DMS53 treated with DMSO at 0.1 percent for 48 hours (cell line): Measurements from ENCODE around the gene PITPNB.

Source experiments
- DNase-seq: peaks from one replicate; lab custom pipeline; 2025; ENCODE audit not compliant: unreplicated experiment; lab: John Stamatoyannopoulos, UW

The PITPNB gene

GRCh38 chr22:27834364-27835185 lies 84.5 kb downstream of the PITPNB start:
- DNase-seq = no peak

DNA sequence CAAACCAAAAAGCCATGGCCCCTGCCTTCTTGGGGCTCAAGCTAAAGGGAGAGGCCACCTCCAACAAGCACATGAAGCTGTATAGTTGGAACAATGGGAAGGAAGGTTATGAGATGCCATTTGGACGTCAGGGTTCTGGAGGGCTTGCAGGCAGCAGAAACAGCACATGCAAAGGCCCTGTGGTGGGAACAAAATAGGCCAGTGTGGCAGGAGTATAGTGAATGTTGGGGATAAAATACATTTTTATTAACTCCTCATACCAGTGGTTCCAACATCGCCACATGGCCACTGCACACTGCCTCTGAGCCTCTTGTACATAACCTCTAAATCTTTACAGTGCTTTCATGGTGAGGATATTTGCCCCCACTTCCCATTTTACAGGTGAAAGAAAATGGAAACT lies 85.3 kb downstream of the PITPNB start:
- no peak for DNase-seq

GRCh38 chr22:27832606-27833005 lies 86.5 kb downstream of the PITPNB start:
- no peak for DNase-seq

- DNase-seq = no peak
Observed at GRCh38 chr22:27829620-27830019, 89.4 kb downstream of the PITPNB start.

DNA sequence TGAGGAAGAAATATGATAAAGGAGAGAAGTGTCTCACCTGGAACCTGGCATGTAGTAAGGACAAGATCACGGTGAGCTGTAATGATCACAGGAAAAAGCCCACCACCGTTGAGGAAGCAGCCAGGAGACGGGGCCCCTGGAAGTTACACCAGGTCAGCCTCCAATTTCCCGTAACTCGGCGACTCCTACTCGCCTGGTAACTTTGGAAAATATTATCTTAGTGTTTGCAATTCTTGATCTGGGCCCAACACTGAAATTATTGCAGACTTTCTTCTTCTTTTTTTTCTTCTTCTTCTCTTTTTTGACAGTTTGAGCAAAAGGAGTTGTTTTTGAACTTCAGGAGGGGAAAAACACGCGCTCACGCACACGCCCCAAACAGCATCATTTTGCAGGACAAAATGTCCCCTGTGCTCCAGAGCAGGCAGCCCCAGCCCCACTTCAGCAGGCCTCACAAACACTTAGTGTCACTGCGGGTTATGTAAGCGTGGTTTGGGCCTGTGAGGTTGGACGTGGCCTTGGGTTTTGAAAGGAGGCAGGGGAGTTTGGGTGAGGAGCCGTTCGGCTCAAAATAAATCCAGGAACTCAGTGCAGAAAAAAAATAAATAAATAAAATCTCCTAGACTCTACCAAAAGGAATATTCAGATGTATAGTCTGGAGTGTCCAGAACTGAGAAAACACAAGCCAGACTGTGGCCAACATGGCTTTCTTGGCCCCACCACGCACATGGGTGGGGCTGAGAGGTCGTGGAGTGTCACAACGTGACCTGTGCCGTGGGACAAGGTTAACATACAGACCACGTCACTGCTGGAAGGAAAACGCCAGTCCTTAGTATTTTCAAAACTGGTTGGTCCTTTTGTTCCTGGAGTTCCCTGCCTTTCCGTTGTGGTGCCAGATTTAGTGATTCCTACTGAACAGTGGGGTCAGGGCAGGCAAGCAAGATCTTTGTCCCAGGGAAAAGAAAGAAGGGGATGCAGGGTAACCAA lies 91.2 kb downstream of the PITPNB start:
- DNase-seq = no peak

DNA sequence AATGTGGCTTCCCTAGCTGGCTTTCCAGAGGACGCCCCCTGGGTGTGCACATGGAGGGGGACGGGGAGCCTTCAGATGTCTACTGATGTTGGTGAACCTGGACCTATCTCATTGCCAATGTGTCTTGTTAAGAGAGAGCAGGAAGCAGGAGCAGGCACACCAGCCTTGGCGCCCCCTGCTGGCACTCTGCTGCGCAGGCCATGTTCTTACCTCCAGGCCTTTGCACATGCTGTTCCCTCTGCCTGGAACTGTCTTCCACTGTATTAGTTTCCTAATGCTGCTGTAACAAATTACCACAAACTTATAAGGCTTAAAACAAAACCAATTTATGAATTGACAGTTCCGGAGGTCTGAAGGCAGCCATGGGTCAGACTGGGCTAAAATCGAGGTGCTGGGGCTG lies 93.9 kb downstream of the PITPNB start:
- no peak for DNase-seq

DNA sequence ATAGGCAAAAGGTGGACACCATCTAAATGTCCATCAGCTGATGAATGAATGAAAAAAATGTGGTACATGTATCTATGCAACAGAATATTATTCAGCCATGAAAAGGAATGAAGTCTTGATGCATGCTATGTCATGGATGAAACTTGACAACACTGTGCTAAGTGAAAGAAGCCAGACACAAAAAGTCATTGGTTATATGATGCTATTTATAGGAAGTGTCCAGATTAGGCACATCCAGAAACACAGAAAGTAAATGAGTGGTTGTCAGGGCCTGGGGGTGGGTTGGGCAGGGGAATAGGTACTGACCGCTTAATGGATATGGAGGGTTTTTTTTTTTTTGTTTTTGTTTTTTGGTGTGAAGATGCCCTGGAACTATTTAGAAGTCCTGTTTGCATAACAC lies 95.8 kb downstream of the PITPNB start:
- DNase-seq = no peak

DNA sequence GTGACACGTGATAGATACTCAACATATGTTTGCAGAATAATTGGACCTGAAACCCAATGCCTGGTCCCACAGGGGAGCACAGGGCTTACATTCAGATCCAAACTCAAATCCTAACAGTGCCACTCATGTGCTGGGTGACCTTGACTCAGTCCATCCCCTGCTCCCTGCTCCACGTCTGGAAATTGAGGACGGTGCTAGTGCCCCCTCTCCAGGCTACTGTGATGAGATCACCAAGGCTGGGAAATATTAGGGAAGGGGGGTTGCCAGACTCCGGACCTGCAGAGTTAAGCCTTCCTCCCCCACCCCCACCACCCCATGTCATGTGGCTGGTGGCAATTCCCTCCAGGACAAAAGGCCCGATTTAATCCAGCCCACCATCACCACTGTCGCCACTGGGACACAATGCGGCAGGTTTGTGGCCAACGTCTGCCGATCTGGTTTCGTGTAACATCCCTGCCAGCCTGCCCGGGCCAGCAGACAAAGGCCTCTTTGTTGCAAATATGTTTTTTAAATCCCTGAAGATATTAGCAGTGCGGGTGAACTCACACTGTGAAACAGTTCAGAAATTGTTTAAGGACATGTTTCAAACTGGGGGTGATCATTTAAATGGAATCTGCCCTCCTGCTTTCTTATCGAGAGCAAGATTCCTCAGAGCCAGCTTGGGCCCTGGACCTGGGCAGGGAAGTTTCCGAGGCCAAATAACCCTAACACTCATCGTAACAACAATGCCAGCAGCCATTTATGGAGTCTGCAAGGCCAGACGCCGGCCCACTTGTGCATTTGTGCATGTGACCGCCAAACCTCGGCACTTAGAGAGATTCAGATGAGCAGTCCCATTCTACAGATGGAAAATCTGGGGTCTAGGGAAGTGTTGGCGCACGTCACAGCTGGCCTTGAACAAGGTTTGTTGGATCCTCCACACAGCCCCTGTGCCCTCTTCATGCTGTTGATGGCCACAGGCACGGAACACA lies 97.9 kb downstream of the PITPNB start:
- DNase-seq = no peak

DNA sequence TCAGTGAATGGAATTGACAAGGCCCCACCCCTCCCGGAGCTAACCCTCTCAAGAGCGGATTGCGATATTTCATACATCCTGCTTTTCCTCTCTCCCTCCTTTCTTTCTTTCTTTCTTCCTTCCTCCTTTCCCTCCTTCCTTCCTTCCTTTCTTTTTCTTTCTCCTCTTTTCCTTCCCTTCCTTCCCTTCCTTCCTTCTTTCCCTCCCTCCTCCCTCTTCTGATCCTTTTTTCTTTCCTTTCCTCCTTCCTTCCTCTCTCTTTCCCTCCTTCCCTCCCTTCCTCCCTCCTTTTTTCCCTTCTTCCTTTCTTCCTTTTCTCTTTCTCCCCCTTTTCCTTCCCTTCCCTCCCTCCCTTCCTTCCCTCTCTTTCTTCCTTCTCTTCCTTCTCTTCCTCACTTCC lies 102.5 kb downstream of the PITPNB start:
- DNase-seq = no peak

- no peak for DNase-seq
Observed at GRCh38 chr22:27815826-27816530, 103.1 kb downstream of the PITPNB start.

GRCh38 chr22:27814993-27815392 lies 104.1 kb downstream of the PITPNB start:
- no peak for DNase-seq

GRCh38 chr22:27811778-27812177 lies 107.3 kb downstream of the PITPNB start:
- no peak for DNase-seq

DNA sequence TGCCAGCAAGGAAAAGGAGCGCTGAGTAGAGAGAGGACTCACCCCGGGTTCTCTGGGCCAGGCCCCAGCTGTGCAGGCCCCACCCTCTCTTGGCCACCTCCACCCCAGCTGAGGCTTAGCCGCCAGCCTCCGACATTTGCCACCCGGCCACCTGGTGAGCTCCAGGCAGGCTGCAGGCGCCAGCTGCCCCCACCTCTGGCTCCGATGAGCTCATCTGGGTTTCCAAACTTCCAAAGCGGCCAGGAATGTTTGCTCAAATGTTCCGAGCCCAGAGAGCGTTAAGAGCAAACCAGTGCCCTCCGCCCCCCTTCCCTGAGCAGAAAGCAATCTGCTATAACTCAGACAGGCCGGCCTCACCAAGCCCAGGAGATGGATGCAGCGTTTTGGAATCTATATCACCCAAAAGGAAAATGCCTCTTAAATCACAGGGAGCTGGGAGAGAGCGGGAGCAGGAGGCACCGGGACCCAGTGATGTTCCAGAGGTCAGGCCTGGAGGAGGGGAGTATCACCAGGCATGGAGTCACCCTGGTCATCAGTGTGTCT lies 108.4 kb downstream of the PITPNB start:
- no peak for DNase-seq

GRCh38 chr22:27809700-27810608 lies 109.1 kb downstream of the PITPNB start:
- no peak for DNase-seq

- no peak for DNase-seq
Observed at GRCh38 chr22:27809226-27809603, 109.8 kb downstream of the PITPNB start.

- DNase-seq = no peak
Observed at GRCh38 chr22:27808451-27809225, 110.4 kb downstream of the PITPNB start.

GRCh38 chr22:27805841-27806240 lies 113.2 kb downstream of the PITPNB start:
- DNase-seq = no peak
